ENCODE data around the gene UBE4A.

Gene UBE4A

DNA sequence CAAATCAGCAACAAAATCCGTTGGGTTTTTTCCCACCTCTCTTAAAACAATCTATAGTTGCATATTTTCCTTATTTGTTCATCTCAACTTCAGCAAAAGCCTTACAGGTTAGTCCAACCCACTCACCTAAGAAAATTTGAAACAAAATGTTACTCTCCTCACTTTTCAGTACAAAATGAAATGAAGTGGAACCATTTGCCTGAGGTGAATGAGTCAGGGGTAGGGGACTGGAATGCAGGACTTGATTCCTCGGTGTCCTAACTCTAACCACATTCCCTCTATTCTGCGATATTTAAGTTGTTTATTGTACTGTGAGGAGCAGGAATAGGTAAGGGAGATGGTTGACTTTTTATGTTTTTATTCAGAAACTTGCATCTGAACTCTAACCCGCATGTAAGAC is 58.4 kb downstream of the UBE4A start:
- Histone ChIP-seq H4K20me1 (peaks cover 0 to 30% (median 0%) of the 10 kb centered on the region in 11 experiments; a peak in 7 of 22 replicates), H3K36me3 (peaks cover 9 to 26% (median 19%) of the 10 kb centered on the region in 11 experiments), H3K9me3 (replicated peaks in 1 of 11) (no peaks in the 10 kb centered on the region), H3K4me2 (no peak overlapping the region), H3K27ac (no peak overlapping the region), H3K4me3 (no peak overlapping the region), H3K9ac (0 out of 22 replicates have a peak overlapping the region, but pooled peaks of 1 of the 11 experiments have one; percentile 10), H3K27me3 (no peaks in the 10 kb centered on the region), H3K4me1 (peaks cover 11 to 25% (median 16%) of the 10 kb centered on the region in 10 experiments; a peak in 17 of 20 replicates)
- no peak for TF ChIP-seq Cebpa-rat (IDR thresholded peaks at IDR 0.05)

DNA sequence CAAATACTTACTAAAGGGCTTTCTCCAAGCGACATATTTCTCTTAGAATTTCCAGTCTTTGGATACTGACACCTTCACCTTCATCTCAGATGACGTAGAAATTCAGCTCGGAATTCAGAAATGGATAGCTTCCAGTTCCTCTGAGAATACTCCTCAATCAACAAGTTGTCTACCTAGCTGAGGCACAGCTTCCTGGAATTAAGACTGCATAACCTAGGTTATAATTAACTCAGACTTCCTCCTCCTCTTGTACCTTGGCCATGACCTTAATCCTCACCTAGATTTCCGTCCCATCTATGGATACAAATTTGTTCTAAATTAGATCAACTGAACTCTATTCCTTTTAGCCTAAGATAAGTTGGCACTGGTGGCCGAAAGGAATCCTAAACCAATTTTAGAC is 59.4 kb downstream of the UBE4A start:
- Histone ChIP-seq H3K4me1 (peaks cover 14 to 29% (median 20%) of the 10 kb centered on the region in 10 experiments; a peak in 19 of 20 replicates), H3K9me3 (replicated peaks in 1 of 11) (no peaks in the 10 kb centered on the region), H3K4me3 (no peak overlapping the region), H3K4me2 (no peak overlapping the region), H3K36me3 (peaks cover 4 to 17% (median 11%) of the 10 kb centered on the region in 11 experiments), H3K9ac (no peak overlapping the region), H4K20me1 (peaks cover 0 to 21% (median 0%) of the 10 kb centered on the region in 11 experiments; a peak in 6 of 22 replicates), H3K27ac (no peak overlapping the region), H3K27me3 (no peaks in the 10 kb centered on the region)
- TF ChIP-seq Cebpa-rat (IDR thresholded peaks at IDR 0.05) = no peak

DNA sequence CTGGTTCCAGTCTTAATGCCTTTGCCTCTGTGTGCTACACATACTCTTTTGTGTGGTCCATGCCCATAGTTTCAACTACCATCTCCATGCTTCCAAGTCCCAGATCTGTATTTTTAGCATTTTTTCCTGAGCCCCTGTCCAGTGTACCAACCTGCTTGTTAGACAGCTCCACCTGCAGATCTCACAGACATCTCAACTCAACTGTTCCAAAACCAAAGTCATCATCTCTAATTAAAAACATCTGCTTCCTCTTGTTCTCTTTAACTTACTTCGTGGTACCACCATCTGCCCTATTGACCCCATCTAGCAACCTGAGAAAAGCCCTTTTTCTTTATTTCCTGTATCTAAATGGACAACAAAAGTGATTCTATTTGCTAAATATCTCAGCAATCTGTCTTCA is 68.3 kb downstream of the UBE4A start:
- Histone ChIP-seq H3K4me2 (peak overlapping the region in 9 of 11 experiments; percentile 22 to 77 (median 49); a peak in 17 of 22 replicates), H3K27ac (no peak overlapping the region), H3K9ac (no peak overlapping the region), H3K4me1 (peaks cover 0 to 64% (median 40%) of the 10 kb centered on the region in 10 experiments; a peak in 17 of 20 replicates), H3K4me3 (no peak overlapping the region), H3K36me3 (no peaks in the 10 kb centered on the region), H4K20me1 (no peaks in the 10 kb centered on the region), H3K9me3 (replicated peaks in 1 of 11) (no peaks in the 10 kb centered on the region), H3K27me3 (no peaks in the 10 kb centered on the region)
- TF ChIP-seq Cebpa-rat (IDR thresholded peaks at IDR 0.05) = no peak

DNA sequence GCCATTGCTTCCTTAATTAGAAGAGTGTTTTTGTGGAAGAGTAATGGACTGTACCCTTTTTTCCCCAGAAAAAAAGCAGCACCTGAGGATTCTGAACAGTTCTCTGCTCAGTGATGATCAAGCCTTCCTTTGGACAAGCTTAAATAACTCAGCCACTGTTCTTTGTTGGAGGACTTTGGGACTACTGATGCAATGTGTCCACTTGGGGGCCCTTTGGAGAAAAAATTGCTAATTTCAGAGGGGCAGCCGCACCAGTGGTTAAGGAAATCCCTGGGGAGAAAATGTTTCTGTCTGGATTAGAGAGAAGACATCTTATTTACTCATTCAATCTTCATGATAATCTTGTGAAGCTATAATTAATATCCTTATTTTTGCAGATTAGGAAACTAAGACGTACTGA is 71.6 kb downstream of the UBE4A start:
- H3K27ac ChIP-seq = no peak overlapping the region
- no peaks in the 10 kb centered on the region for H3K9me3 ChIP-seq (replicated peaks in 1 of 11)

DNA sequence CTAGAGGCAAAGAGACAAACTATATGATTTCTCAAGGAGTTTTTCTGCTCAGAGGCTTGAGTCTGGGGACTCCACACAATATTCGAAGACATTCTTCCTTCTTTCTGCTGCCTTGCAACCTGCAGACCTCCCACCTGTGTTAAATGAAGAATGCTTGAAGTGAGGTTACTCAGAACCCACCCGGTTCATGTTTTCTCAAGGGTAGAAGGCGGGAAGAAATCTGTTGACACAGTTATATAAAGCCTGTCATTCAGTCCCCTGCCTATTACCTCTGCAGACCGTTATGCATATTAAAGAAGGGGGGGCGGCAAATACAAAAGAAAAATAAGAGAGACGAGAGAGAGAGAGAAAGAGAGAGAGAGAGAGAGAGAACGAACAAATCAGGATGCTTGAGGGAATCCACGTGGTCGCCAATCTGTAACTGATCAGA is 74.7 kb downstream of the UBE4A start:
- peak overlapping the region; percentile 95 to 100 (median 98) for H3K4me3 ChIP-seq
- peak overlapping the region in 3 of 11 experiments; percentile 71 to 89 (median 88); a peak in 7 of 22 replicates for H3K27ac ChIP-seq
- no peak for TF ChIP-seq Cebpa-rat (IDR thresholded peaks at IDR 0.05)
- peaks cover 17 to 26% (median 22%) of the 10 kb centered on the region in 11 experiments; a peak in 21 of 22 replicates for H4K20me1 ChIP-seq
- H3K4me2 ChIP-seq = peak overlapping the region; percentile 91 to 100 (median 99)
- peaks cover 10 to 32% (median 26%) of the 10 kb centered on the region in 10 experiments for H3K4me1 ChIP-seq
- peak overlapping the region; percentile 53 to 95 (median 93); a peak in 16 of 22 replicates for H3K9ac ChIP-seq
- no peaks in the 10 kb centered on the region for H3K9me3 ChIP-seq (replicated peaks in 1 of 11)
- peaks cover 0 to 1% (median 0%) of the 10 kb centered on the region in 11 experiments; a peak in 2 of 22 replicates for H3K36me3 ChIP-seq
- no peaks in the 10 kb centered on the region for H3K27me3 ChIP-seq

More for the DNA sequence above, 71.6 kb downstream of the UBE4A start:
- Histone ChIP-seq H3K9ac (no peak overlapping the region), H4K20me1 (no peaks in the 10 kb centered on the region), H3K4me1 (peaks cover 5 to 50% (median 33%) of the 10 kb centered on the region in 10 experiments), H3K4me2 (peak overlapping the region in 4 of 11 experiments; percentile 1 to 16 (median 2); a peak in 2 of 22 replicates), H3K27me3 (no peaks in the 10 kb centered on the region), H3K4me3 (no peak overlapping the region), H3K36me3 (no peaks in the 10 kb centered on the region)
- TF ChIP-seq Cebpa-rat (IDR thresholded peaks at IDR 0.05) = no peak

DNA sequence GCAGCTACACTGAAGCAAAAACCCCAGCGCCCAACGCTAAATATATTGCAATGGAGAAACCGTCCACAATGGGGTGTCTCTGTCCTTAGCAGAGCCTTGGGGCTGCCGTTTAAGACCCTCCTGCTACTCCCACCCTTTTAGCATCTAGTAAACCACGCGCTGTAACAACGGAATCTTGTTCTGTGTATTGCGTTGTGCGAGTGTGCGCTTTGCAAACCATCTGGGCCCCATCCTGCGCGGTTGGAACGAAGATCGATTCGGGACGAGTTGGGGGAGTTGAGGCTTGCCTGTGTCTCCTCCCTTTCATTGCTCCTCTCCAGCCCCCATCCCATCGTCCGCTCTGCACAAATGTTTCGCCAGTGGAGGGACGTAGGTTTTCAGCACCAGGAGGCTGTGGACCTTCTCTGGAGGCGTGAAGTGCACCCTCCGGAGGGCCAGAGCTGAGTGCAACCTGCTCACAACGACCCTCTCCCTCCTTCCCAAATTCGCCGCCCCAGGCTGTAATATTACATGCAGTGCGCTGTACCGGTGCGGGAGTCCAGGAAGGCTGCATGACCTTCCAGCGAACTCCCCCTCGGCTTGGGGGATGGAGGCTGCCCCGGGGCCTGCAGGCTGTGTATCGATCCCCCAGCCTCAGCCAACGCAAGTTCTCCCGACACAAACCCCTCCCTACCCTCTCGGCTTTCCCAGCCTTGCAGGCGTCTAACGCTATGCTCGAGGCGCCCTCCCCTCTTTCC is 75.3 kb downstream of the UBE4A start:
- Histone ChIP-seq H3K4me3 (peak overlapping the region; percentile 95 to 100 (median 98)), H3K4me2 (peak overlapping the region; percentile 91 to 100 (median 99)), H3K27me3 (no peaks in the 10 kb centered on the region), H3K36me3 (peaks cover 0 to 7% (median 0%) of the 10 kb centered on the region in 11 experiments; a peak in 3 of 22 replicates), H3K9ac (peak overlapping the region; percentile 53 to 95 (median 93); a peak in 21 of 22 replicates), H3K27ac (peak overlapping the region in 8 of 11 experiments; percentile 71 to 90 (median 88); a peak in 16 of 22 replicates), H4K20me1 (peaks cover 23 to 32% (median 28%) of the 10 kb centered on the region in 11 experiments; a peak in 21 of 22 replicates), H3K9me3 (replicated peaks in 1 of 11) (no peaks in the 10 kb centered on the region), H3K4me1 (peaks cover 16 to 37% (median 32%) of the 10 kb centered on the region in 10 experiments)
- no peak for TF ChIP-seq Cebpa-rat (IDR thresholded peaks at IDR 0.05)

DNA sequence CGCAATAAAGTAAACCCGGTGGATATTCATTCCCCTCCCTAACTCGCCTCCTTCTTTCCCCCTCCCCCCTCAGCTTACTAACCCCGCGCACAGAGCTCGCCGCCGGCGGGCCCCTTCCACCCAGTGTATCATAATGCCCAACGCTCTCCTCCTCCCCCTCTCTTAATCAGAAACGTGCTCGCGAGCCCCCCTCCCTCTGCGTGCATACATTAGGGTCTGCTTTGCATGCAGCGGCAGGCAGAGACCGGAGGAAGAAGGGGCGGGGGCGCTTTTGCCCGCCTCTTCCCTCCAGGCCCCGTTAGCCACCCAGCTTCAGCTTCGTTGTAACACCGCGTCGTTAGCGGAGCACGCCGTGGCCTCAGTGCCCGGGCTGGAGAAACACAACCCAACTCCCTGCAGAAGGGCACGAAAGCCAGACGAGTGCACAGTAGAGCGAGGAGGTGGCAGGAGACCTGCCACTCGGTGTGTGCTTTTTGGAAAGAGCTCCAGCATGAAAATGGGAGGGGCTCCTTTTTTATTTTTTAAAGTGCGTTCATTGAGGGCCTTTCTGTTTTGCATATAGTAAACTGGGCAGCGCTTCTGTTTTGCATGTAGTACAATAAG is 76.0 kb downstream of the UBE4A start:
- Histone ChIP-seq H3K4me2 (peak overlapping the region; percentile 91 to 100 (median 99)), H3K36me3 (peaks cover 0 to 14% (median 0%) of the 10 kb centered on the region in 11 experiments; a peak in 4 of 22 replicates), H3K9ac (peak overlapping the region; percentile 53 to 95 (median 93)), H3K9me3 (replicated peaks in 1 of 11) (no peaks in the 10 kb centered on the region), H3K4me3 (peak overlapping the region; percentile 95 to 100 (median 98)), H4K20me1 (peaks cover 29 to 38% (median 35%) of the 10 kb centered on the region in 11 experiments), H3K27me3 (no peaks in the 10 kb centered on the region), H3K4me1 (peaks cover 22 to 44% (median 39%) of the 10 kb centered on the region in 10 experiments), H3K27ac (peak overlapping the region; percentile 38 to 90 (median 88); a peak in 21 of 22 replicates)
- no peak for TF ChIP-seq Cebpa-rat (IDR thresholded peaks at IDR 0.05)

DNA sequence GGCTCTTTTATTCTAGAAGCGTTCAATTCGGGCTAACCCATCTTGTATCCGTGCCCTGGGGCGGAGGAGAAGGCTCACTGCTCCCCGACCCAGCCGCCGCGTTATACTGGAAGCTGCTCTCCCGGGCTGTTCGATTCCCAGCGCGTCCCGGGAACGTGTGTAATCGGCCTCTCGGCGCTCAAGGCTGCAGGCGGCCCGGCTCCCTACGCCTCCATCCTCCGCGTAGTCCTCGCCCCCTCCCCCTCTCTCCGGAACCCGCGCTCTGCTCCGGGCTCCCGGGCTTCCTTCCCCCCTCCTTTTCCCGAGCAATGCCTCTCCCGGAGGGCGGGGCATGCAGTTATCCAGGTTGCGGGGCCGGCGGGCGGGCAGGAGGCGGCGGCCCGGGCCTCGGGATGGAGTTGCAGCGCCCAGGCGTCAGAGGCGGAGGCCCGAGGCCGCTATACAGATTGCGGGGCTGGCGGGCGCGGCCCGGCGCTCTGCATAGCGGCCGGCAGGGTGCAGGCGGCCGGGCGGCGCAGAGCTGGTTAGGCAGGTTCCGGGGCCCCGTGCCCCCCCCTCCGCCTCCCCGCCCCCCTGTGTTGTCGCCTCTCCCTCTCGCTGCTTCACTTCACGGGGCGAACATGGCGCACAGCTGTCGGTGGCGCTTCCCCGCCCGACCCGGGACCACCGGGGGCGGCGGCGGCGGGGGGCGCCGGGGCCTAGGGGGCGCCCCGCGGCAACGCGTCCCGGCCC is 76.7 kb downstream of the UBE4A start, which contains the start of gene KMT2A:
TSS of gene KMT2A (plus strand) at position 600 of the 732 bp plus-strand sequence. CDS start at position 621, 21 bp downstream.
- TF ChIP-seq Cebpa-rat (IDR thresholded peaks at IDR 0.05) = no peak
- H3K4me3 ChIP-seq = peak within 1 kb of the TSS; percentile 95 to 100 (median 98)
- peak within 1 kb of the TSS; percentile 95 to 100 (median 99) for H3K4me2 ChIP-seq
- peaks cover 0 to 21% (median 0%) of the 10 kb centered on the region in 11 experiments; a peak in 5 of 22 replicates for H3K36me3 ChIP-seq
- H3K9me3 ChIP-seq (replicated peaks in 1 of 11) = no peaks in the 10 kb centered on the region
- H3K9ac ChIP-seq = peak within 1 kb of the TSS; percentile 89 to 95 (median 93)
- H4K20me1 ChIP-seq = peaks cover 36 to 45% (median 42%) of the 10 kb centered on the region in 11 experiments
- H3K4me1 ChIP-seq = peaks cover 29 to 48% (median 43%) of the 10 kb centered on the region in 10 experiments
- no peaks in the 10 kb centered on the region for H3K27me3 ChIP-seq
- peak within 1 kb of the TSS; percentile 72 to 90 (median 88) for H3K27ac ChIP-seq
